Measurements from ENCODE around the gene CAMK1G. TPM values are rescaled to one million over a fixed set of nuclear protein-coding genes. Genes with fewer than 3 reads are reported as not detected.
A peak's percentile ranks its signal among the peaks of the same experiment; 100 is the strongest.

Gene CAMK1G
- polyA plus RNA-seq, 1 donor (not counting 4 experiments of a cell fraction or from before 2014, with no cell fraction given) = not detected

DNA sequence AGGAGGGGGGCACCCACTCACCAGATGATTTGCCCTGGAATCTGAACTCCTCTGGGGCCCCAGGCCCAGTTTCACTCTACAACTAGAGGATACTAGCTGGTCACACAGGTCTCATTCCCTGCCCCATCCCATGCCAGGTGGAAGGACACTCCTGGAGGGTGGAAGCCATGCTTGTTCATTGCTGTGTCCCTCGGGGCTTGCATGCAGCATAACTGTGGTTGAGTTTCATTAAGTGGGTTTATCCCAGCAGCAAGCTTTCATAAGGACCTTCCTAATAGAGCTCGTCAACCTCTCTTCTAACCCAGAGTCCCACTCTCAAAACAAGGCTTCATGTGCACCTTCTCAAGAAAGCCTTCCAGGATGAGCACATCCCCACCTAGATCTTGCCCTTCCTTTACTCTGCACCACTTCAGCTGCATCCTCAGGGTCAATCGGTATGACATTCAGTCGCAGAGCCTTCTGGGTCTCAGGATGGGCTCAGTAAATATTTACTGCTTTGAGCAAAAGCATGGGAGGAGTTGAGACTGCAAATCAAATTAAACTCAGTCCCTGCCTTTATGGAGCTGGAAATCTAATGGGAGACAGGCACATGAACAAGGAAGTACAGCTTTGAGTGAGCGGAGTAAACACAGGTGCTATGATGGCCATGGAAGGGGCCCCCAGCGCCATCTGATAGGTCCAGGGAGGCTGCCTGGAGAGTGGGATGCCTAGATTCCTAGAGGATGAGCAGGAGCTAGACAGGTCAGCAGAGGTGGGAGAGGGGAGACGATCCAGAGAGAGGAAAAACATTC is 36.4 kb downstream of the CAMK1G start:
- Histone ChIP-seq H3K4me3 (ENCODE audit: control insufficient read depth in 2 of 3, extremely low read depth in 1 of 3, insufficient read depth in 2 of 3, low read depth in 1 of 3, low read length in 3 of 3) (no peak overlapping the region), H3K9me3 (ENCODE audit: control insufficient read depth, low read depth, low read length) (no peaks in the 10 kb centered on the region), H2AFZ (ENCODE audit: control insufficient read depth, low read length) (no peak overlapping the region), H3K4me2 (ENCODE audit: control insufficient read depth, extremely low read depth, insufficient read depth, low read depth, low read length) (no peak overlapping the region), H3K27ac (ENCODE audit: control insufficient read depth, insufficient read depth, low read length) (no peak overlapping the region), H4K20me1 (ENCODE audit: control insufficient read depth, extremely low read depth, insufficient read depth, low read length) (peaks cover 94% of the 10 kb centered on the region), H3K4me1 (ENCODE audit: control insufficient read depth, extremely low read depth, insufficient read depth, low read length) (no peaks in the 10 kb centered on the region), H3K9me1 (ENCODE audit: control insufficient read depth, extremely low read depth, insufficient read depth, low read length) (no peaks in the 10 kb centered on the region), H3K36me3 (ENCODE audit: control insufficient read depth in 2 of 2, extremely low read depth in 1 of 2, insufficient read depth in 2 of 2, low read length in 2 of 2) (peaks cover 84 to 100% of the 10 kb centered on the region in 2 experiments), H3K9ac (ENCODE audit: control insufficient read depth, extremely low read depth, insufficient read depth, low read length) (no peak overlapping the region), H3K79me2 (ENCODE audit: control insufficient read depth, insufficient read depth, low read length) (no peaks in the 10 kb centered on the region), H3K27me3 (ENCODE audit: control insufficient read depth, extremely low read depth, insufficient read depth, low read length) (no peaks in the 10 kb centered on the region)
- dilution Hi-C loops (cut with MboI; ENCODE audit: extremely low pct_ligation_motif_present, low sequenced_read_pairs) = no loop called here
- DNase-seq (ENCODE audit: low read depth, low spot score) = peak; percentile 44
- no peak for TF ChIP-seq EZH2 (IDR thresholded peaks at IDR 0.05; ENCODE audit: low read length)
- TF ChIP-seq, protein P1, sequence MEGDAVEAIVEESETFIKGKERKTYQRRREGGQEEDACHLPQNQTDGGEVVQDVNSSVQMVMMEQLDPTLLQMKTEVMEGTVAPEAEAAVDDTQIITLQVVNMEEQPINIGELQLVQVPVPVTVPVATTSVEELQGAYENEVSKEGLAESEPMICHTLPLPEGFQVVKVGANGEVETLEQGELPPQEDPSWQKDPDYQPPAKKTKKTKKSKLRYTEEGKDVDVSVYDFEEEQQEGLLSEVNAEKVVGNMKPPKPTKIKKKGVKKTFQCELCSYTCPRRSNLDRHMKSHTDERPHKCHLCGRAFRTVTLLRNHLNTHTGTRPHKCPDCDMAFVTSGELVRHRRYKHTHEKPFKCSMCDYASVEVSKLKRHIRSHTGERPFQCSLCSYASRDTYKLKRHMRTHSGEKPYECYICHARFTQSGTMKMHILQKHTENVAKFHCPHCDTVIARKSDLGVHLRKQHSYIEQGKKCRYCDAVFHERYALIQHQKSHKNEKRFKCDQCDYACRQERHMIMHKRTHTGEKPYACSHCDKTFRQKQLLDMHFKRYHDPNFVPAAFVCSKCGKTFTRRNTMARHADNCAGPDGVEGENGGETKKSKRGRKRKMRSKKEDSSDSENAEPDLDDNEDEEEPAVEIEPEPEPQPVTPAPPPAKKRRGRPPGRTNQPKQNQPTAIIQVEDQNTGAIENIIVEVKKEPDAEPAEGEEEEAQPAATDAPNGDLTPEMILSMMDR (optimal IDR thresholded peaks at IDR 0.05 in 1 of 3, IDR thresholded peaks at IDR 0.05 in 1 of 3, conservative IDR thresholded peaks at IDR 0.05 in 1 of 3; ENCODE audit: extremely low read depth in 1 of 3, insufficient read depth in 2 of 3, low read length in 3 of 3) = no peak
- FAIRE-seq = peak; percentile 13

DNA sequence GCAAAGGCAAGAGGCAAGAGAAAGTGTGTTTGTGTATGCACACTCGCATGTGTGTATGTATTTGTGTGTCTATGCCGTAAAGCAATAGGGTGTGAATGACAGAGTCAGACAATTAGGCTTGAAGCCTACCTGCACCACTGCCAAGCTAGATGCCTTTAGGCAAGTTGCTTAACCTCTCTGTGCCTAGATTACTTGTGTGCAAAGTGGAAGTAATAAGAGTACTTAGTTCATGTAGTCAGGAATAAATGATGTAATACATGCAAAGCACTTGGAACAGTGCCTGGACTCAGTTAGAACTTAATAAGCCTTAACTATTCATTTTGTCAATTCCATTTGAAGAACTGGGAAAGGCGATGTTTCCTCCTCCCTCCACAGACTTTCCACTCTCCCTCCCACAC is 37.0 kb downstream of the CAMK1G start:
- Histone ChIP-seq H3K27ac (ENCODE audit: control insufficient read depth, insufficient read depth, low read length) (no peak overlapping the region), H2AFZ (ENCODE audit: control insufficient read depth, low read length) (no peak overlapping the region), H3K4me2 (ENCODE audit: control insufficient read depth, extremely low read depth, insufficient read depth, low read depth, low read length) (no peak overlapping the region), H3K9ac (ENCODE audit: control insufficient read depth, extremely low read depth, insufficient read depth, low read length) (no peak overlapping the region), H3K9me1 (ENCODE audit: control insufficient read depth, extremely low read depth, insufficient read depth, low read length) (no peaks in the 10 kb centered on the region), H3K79me2 (ENCODE audit: control insufficient read depth, insufficient read depth, low read length) (no peaks in the 10 kb centered on the region), H3K27me3 (ENCODE audit: control insufficient read depth, extremely low read depth, insufficient read depth, low read length) (no peaks in the 10 kb centered on the region), H3K36me3 (ENCODE audit: control insufficient read depth in 2 of 2, extremely low read depth in 1 of 2, insufficient read depth in 2 of 2, low read length in 2 of 2) (peaks cover 84 to 100% of the 10 kb centered on the region in 2 experiments), H3K4me3 (ENCODE audit: control insufficient read depth in 2 of 3, extremely low read depth in 1 of 3, insufficient read depth in 2 of 3, low read depth in 1 of 3, low read length in 3 of 3) (no peak overlapping the region), H3K4me1 (ENCODE audit: control insufficient read depth, extremely low read depth, insufficient read depth, low read length) (no peaks in the 10 kb centered on the region), H4K20me1 (ENCODE audit: control insufficient read depth, extremely low read depth, insufficient read depth, low read length) (peaks cover 94% of the 10 kb centered on the region), H3K9me3 (ENCODE audit: control insufficient read depth, low read depth, low read length) (no peaks in the 10 kb centered on the region)
- dilution Hi-C loops (cut with MboI; ENCODE audit: extremely low pct_ligation_motif_present, low sequenced_read_pairs) = no loop called here
- no peak for TF ChIP-seq EZH2 (IDR thresholded peaks at IDR 0.05; ENCODE audit: low read length)
- TF ChIP-seq, protein P1 (optimal IDR thresholded peaks at IDR 0.05 in 1 of 3, IDR thresholded peaks at IDR 0.05 in 1 of 3, conservative IDR thresholded peaks at IDR 0.05 in 1 of 3; ENCODE audit: extremely low read depth in 1 of 3, insufficient read depth in 2 of 3, low read length in 3 of 3) = no peak
- no peak for FAIRE-seq
- DNase-seq (ENCODE audit: low read depth, low spot score) = peak; percentile 83
